K562 (cell line): Measurements from ENCODE around the gene ABCF3. TPM values are rescaled to one million over a fixed set of nuclear protein-coding genes. Genes with fewer than 3 reads are reported as not detected.

Experiments
- ATAC-seq: fragments of 200-7000 bp; cut with Tn5 transposase; 3 replicates; pipeline ENCODE4 v1.9.1; 2020; ENCODE audit warnings: moderate library complexity
- BruUV-seq: library from RNA; stranded (reverse); fragments of 400-500 nt; replicated peaks from 2 replicates; lab custom pipeline; 2021; lab: Mats Ljungman, UMichigan
- CTCF ChIA-PET: fragments of 300-600 bp; formaldehyde crosslinking; extraction: SDS; loops from one replicate; lab custom pipeline; 2021; ENCODE audit warnings: low intra/inter-chr PET ratio; lab: Yijun Ruan, JAX
- POLR2A ChIA-PET: fragments of 300-600, 350-650 bp; sonication (Branson Sonifier 250); formaldehyde crosslinking; extraction: SDS; loops from one replicate; lab custom pipeline; 2021; ENCODE audit warnings: antibody characterized with exemption, inconsistent platforms; lab: Yijun Ruan, JAX
- DNase-seq, 4 experiments: peaks; one replicate each; pipeline versions ENCODE4 v3.0.0 to v3.0.0-alpha.2; 2011 to 2018; ENCODE audit warnings: low spot score in 3 of 4, mixed read lengths in 3 of 4; ENCODE audit errors: extremely low read depth in 1 of 4
- FAIRE-seq: peaks from 2 replicates; lab custom pipeline; 2011; peaks lifted over from hg19 to GRCh38; lab: Jason Lieb, UNC
- H2AFZ ChIP-seq: 2 replicates; pipeline ENCODE4 v1.6.0; 2011; ENCODE audit warnings: low read depth, low read length, control low read depth, inconsistent platforms
- H3K27ac ChIP-seq: fragments of 200-600 bp; 3 replicates; pipeline ENCODE4 v1.8.0; 2011; ENCODE audit warnings: low read depth, mild to moderate bottlenecking, control low read depth, inconsistent platforms, low read length, moderate library complexity, mixed read lengths; ENCODE audit errors: extremely low read depth
- H3K27me3 ChIP-seq, 2 experiments: fragments of 300-600 bp in 1 of 2; 2 replicates in 1 of 2; 3 replicates in 1 of 2; pipeline versions ENCODE4 v1.6.0 to v1.8.0; 2011; ENCODE audit warnings: inconsistent platforms in 2 of 2, low read length in 2 of 2, mild to moderate bottlenecking in 1 of 2, mixed read lengths in 1 of 2, moderate library complexity in 1 of 2; ENCODE audit not compliant: control insufficient read depth in 2 of 2, insufficient read depth in 2 of 2
- H3K36me3 ChIP-seq: fragments of 300-600 bp; 3 replicates; pipeline ENCODE4 v1.8.0; 2011; ENCODE audit warnings: mild to moderate bottlenecking, low read length, inconsistent platforms; ENCODE audit not compliant: control insufficient read depth, insufficient read depth
- H3K4me1 ChIP-seq, 2 experiments: fragments of 200-600 bp in 1 of 2; replicated peaks in 1 of 2; 2 replicates in 1 of 2; 3 replicates in 1 of 2; pipeline versions ENCODE4 v1.5.1 to v1.8.0; 2011; ENCODE audit warnings: inconsistent platforms in 2 of 2, low read length in 2 of 2, mild to moderate bottlenecking in 1 of 2, mixed read lengths in 1 of 2, moderate library complexity in 1 of 2; ENCODE audit not compliant: control insufficient read depth in 2 of 2, insufficient read depth in 2 of 2
- H3K4me2 ChIP-seq: 2 replicates; pipeline ENCODE4 v1.6.1; 2011; ENCODE audit warnings: low read length, control low read depth, inconsistent platforms, mixed read lengths; ENCODE audit not compliant: insufficient read depth
- H3K4me3 ChIP-seq: fragments of 200-600 bp; sonication (generic), shearing (Covaris generic); 2 replicates; pipeline ENCODE4 v1.5.1; 2016; ENCODE audit warnings: control low read depth, inconsistent platforms
- H3K79me2 ChIP-seq: fragments of 200-600 bp; 3 replicates; pipeline ENCODE4 v1.8.0; 2011; ENCODE audit warnings: low read length, inconsistent platforms; ENCODE audit not compliant: control insufficient read depth, insufficient read depth
- H3K9ac ChIP-seq, 2 experiments: 2 replicates each; pipeline versions ENCODE4 v1.6.0 to v1.6.1; 2011; ENCODE audit warnings: low read depth in 2 of 2, low read length in 2 of 2, control low read depth in 1 of 2, inconsistent platforms in 1 of 2, mild to moderate bottlenecking in 1 of 2, mixed read lengths in 1 of 2; ENCODE audit not compliant: insufficient read depth in 1 of 2
- H3K9me1 ChIP-seq: one replicate; pipeline ENCODE4 v1.6.0; 2011; ENCODE audit warnings: inconsistent platforms, mild to moderate bottlenecking, low read length, moderate library complexity; ENCODE audit not compliant: control insufficient read depth, insufficient read depth
- H3K9me3 ChIP-seq: replicated peaks from 2 replicates; pipeline ENCODE4 v1.5.1; 2011; ENCODE audit warnings: low read depth, low read length, inconsistent platforms; ENCODE audit not compliant: control insufficient read depth, insufficient read depth
- H4K20me1 ChIP-seq: replicated peaks from 2 replicates; pipeline ENCODE4 v1.6.1; 2011; ENCODE audit warnings: low read length, inconsistent platforms, mixed read lengths; ENCODE audit not compliant: control insufficient read depth, insufficient read depth
- ZBED1 ChIP-seq: IDR thresholded peaks from 2 replicates; pipeline ENCODE4 v1.6.1; 2014
- ZNF583 ChIP-seq: fragments of 250-450 bp; sonication (Bioruptor Pico); IDR thresholded peaks from 2 replicates; pipeline ENCODE4 v1.4.0; 2020
- WGBS: fragments of 100-300 bp; shearing (Covaris generic); methylation state at CpG from one replicate; pipeline ENCODE4 v1.1.6; 2016; ENCODE audit warnings: low coverage, mixed read lengths; ENCODE audit not compliant: insufficient coverage; ENCODE audit errors: missing lambda C conversion rate; 5-methylcytosine and 5-hydroxymethylcytosine counted together
- in situ Hi-C: fragments of 300-500 bp; cut with MboI; formaldehyde crosslinking; loops from 4 replicates; pipeline ENCODE4 v1.15.0; 2018; ENCODE audit warnings: inconsistent platforms, mixed read lengths
- intact Hi-C: fragments of 100-400 bp; cut with micrococcal nuclease; formaldehyde crosslinking; loops from 2 replicates; pipeline ENCODE4 v1.14.2; 2022
- polyA plus RNA-seq, 8 experiments: library from polyadenylated mRNA; depleted of rRNA in 4 of 8; stranded (reverse) in 5 of 8; unstranded in 3 of 8; fragments of >200 nt; fragmentation: Nextera tagmentation in 2 of 8; fragmentation: Illumina TruSeq in 1 of 8; extraction: Ambion mirVana in 2 of 8; extraction: Trizol in 1 of 8; gene quantifications; 2 replicates each; pipeline versions ENCODE4 v1.2.1 to v1.2.3, GENCODE V29; 2011 to 2014; ENCODE audit warnings: inconsistent platforms in 1 of 8, missing spikeins in 1 of 8
- total RNA-seq, 7 experiments: library from RNA; depleted of rRNA in 6 of 7; stranded (reverse); fragments of >200 nt in 6 of 7; fragmentation: Illumina TruSeq in 2 of 7; extraction: Trizol in 2 of 7; gene quantifications; 2 replicates each; pipeline versions ENCODE4 v1.2.1 to v1.2.3, GENCODE V29; 2011 to 2021; ENCODE audit warnings: low replicate concordance in 1 of 7
- TF ChIP-seq, protein P1 (sequence below): sonication (generic); IDR thresholded peaks from 2 replicates; pipeline ENCODE4 v1.6.1; 2016
- TF ChIP-seq, protein P2 (sequence below): sonication (generic); formaldehyde crosslinking; IDR thresholded peaks from 2 replicates; pipeline ENCODE4 v1.4.0; 2020; ENCODE audit warnings: mild to moderate bottlenecking, missing genetic modification reagents
- TF ChIP-seq, protein P3 (sequence below): fragments of 450-650 bp; formaldehyde crosslinking; IDR thresholded peaks from 2 replicates; pipeline ENCODE4 v1.4.0; 2020; ENCODE audit warnings: mild to moderate bottlenecking, mixed read lengths
- TF ChIP-seq, protein P4 (sequence below): sonication (generic); formaldehyde crosslinking; IDR thresholded peaks from 2 replicates; pipeline ENCODE4 v1.8.1; 2023; ENCODE audit warnings: mild to moderate bottlenecking, missing genetic modification reagents

Gene ABCF3
- total and polyA plus RNA-seq, 9 of the 15 experiments (the other 6 are each of a cell fraction or from before 2014, with no cell fraction given): 6.7 to 77.9 (median 45.1) TPM

DNA sequence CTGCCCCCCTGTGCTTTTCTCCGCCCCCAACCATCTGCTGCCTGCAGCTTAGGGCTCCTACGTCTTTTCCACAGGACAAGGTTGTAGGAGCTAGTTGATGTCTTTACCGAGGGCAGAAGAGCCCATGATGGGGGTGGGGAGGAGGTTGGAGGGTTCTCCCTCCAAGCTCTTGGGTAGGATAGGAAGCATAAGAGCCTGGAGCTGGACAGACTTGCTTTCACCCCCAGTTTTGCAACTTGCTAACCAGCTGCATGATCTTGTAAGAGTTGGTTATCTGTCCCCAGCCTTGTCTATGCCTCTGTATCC is 856 bp downstream of the ABCF3 start:
- Histone ChIP-seq H3K9ac (peak overlapping the region; percentile 89 to 94; a peak in 3 of 4 replicates), H3K9me3 (no peaks in the 10 kb centered on the region), H2AFZ (no peak overlapping the region), H3K9me1 (peaks cover 4% of the 10 kb centered on the region), H4K20me1 (0 out of 2 replicates have a peak, but pooled peaks cover 1% of the 10 kb centered on the region), H3K79me2 (peaks cover 31% of the 10 kb centered on the region), H3K36me3 (peaks cover 83% of the 10 kb centered on the region), H3K4me2 (peak overlapping the region; percentile 100), H3K4me3 (peak overlapping the region; percentile 92), H3K4me1 (peaks cover 17 to 32% of the 10 kb centered on the region in 2 experiments), H3K27me3 (no peaks in the 10 kb centered on the region), H3K27ac (peak overlapping the region; percentile 84; the same call in 2 of the 3 replicates)
- TF ChIP-seq, protein P1, sequence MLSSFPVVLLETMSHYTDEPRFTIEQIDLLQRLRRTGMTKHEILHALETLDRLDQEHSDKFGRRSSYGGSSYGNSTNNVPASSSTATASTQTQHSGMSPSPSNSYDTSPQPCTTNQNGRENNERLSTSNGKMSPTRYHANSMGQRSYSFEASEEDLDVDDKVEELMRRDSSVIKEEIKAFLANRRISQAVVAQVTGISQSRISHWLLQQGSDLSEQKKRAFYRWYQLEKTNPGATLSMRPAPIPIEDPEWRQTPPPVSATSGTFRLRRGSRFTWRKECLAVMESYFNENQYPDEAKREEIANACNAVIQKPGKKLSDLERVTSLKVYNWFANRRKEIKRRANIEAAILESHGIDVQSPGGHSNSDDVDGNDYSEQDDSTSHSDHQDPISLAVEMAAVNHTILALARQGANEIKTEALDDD: 0 out of 2 replicates have a peak, but pooled peaks have one; percentile 40
- TF ChIP-seq, protein P2, sequence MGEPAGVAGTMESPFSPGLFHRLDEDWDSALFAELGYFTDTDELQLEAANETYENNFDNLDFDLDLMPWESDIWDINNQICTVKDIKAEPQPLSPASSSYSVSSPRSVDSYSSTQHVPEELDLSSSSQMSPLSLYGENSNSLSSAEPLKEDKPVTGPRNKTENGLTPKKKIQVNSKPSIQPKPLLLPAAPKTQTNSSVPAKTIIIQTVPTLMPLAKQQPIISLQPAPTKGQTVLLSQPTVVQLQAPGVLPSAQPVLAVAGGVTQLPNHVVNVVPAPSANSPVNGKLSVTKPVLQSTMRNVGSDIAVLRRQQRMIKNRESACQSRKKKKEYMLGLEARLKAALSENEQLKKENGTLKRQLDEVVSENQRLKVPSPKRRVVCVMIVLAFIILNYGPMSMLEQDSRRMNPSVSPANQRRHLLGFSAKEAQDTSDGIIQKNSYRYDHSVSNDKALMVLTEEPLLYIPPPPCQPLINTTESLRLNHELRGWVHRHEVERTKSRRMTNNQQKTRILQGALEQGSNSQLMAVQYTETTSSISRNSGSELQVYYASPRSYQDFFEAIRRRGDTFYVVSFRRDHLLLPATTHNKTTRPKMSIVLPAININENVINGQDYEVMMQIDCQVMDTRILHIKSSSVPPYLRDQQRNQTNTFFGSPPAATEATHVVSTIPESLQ (CRISPR knock-in tag): no peak
- TF ChIP-seq, protein P3, sequence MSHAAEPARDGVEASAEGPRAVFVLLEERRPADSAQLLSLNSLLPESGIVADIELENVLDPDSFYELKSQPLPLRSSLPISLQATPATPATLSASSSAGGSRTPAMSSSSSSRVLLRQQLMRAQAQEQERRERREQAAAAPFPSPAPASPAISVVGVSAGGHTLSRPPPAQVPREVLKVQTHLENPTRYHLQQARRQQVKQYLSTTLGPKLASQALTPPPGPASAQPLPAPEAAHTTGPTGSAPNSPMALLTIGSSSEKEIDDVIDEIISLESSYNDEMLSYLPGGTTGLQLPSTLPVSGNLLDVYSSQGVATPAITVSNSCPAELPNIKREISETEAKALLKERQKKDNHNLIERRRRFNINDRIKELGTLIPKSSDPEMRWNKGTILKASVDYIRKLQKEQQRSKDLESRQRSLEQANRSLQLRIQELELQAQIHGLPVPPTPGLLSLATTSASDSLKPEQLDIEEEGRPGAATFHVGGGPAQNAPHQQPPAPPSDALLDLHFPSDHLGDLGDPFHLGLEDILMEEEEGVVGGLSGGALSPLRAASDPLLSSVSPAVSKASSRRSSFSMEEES (CRISPR knock-in tag): no peak
- TF ChIP-seq ZNF583 (CRISPR knock-in tag) (no peak), ZBED1 (no peak)
- TF ChIP-seq, protein P4, sequence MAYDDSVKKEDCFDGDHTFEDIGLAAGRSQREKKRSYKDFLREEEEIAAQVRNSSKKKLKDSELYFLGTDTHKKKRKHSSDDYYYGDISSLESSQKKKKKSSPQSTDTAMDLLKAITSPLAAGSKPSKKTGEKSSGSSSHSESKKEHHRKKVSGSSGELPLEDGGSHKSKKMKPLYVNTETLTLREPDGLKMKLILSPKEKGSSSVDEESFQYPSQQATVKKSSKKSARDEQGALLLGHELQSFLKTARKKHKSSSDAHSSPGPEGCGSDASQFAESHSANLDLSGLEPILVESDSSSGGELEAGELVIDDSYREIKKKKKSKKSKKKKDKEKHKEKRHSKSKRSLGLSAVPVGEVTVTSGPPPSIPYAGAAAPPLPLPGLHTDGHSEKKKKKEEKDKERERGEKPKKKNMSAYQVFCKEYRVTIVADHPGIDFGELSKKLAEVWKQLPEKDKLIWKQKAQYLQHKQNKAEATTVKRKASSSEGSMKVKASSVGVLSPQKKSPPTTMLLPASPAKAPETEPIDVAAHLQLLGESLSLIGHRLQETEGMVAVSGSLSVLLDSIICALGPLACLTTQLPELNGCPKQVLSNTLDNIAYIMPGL (CRISPR knock-in tag): no peak
- no peak for ATAC-seq
- no peak for FAIRE-seq
- BruUV-seq: no TSS peak
- CTCF ChIA-PET: interaction anchor here (0.5 kb wide), 1 partner anchor 291 kb away, joined by 3 read pairs; no protein-coding TSS in a partner anchor
- POLR2A ChIA-PET: interaction anchor here (0.6 to 3.5 kb wide), 7 partner anchors 10 to 282 kb away, joined by 3 to 20 read pairs (median 4); no protein-coding TSS in a partner anchor
- 3% methylated on average over 3 of the region's 3 CpGs for WGBS
- peak in 1 of 4 experiments; percentile 40 for DNase-seq
- intact Hi-C loops (no loop called here), in situ Hi-C loops (no loop called here)
